A549 (cell line): ENCODE measurements around the gene PALS1. TPM values are rescaled to one million over a fixed set of nuclear protein-coding genes. Genes with fewer than 3 reads are reported as not detected.

ENCODE experiments used
- ATAC-seq, 2 experiments: fragments of 200-7000 bp in 1 of 2; fragments of >200 bp in 1 of 2; cut with Nextera tagmentation in 1 of 2; cut with Tn5 transposase in 1 of 2; 3 replicates each; pipeline versions ENCODE4 v1.8.0 to v1.9.1; 2018 to 2020; ENCODE audit warnings: mild to moderate bottlenecking in 1 of 2, moderate library complexity in 1 of 2
- CTCF ChIA-PET: fragments of 300-600 bp; sonication (Branson Sonifier 250); formaldehyde crosslinking; extraction: SDS; loops from one replicate; lab custom pipeline; 2021; ENCODE audit warnings: antibody characterized with exemption, inconsistent platforms; lab: Yijun Ruan, JAX
- POLR2A ChIA-PET: fragments of 350-600 bp; formaldehyde crosslinking; extraction: SDS; loops from one replicate; lab custom pipeline; 2021; ENCODE audit warnings: antibody characterized with exemption, inconsistent platforms; lab: Yijun Ruan, JAX
- DNase-seq, 2 experiments: peaks; one replicate each; pipeline versions ENCODE4 v3.0.0 to v3.0.0-alpha.2; 2011 to 2016; ENCODE audit warnings: low read depth in 1 of 2, low spot score in 1 of 2
- FAIRE-seq: peaks from 2 replicates; lab custom pipeline; 2011; peaks lifted over from hg19 to GRCh38; lab: Jason Lieb, UNC
- H3K27ac ChIP-seq, 2 experiments: fragments of >200 bp; sonication (Bioruptor Twin); formaldehyde crosslinking; 3 replicates each; pipeline ENCODE4 v1.5.1; 2016 to 2017
- H3K4me1 ChIP-seq: fragments of >200 bp; sonication (Bioruptor Twin); formaldehyde crosslinking; 3 replicates; pipeline ENCODE4 v1.6.1; 2016
- H3K4me2 ChIP-seq: fragments of >200 bp; sonication (Bioruptor Twin); formaldehyde crosslinking; 3 replicates; pipeline ENCODE4 v1.6.1; 2016
- H3K4me3 ChIP-seq: fragments of >200 bp; sonication (Bioruptor Twin); formaldehyde crosslinking; 3 replicates; pipeline ENCODE4 v1.5.1; 2016
- H3K9me3 ChIP-seq: fragments of >200 bp; sonication (Bioruptor Twin); formaldehyde crosslinking; 3 replicates; pipeline ENCODE4 v1.6.1; 2016
- ATOH8 ChIP-seq: fragments of 250-450 bp; sonication (Bioruptor Pico); IDR thresholded peaks from 2 replicates; pipeline ENCODE4 v1.5.0; 2020; ENCODE audit warnings: low read depth, mild to moderate bottlenecking, moderate library complexity
- BCL3 ChIP-seq: fragments of >200 bp; sonication (Bioruptor Twin); formaldehyde crosslinking; IDR thresholded peaks from 3 replicates; pipeline ENCODE4 v1.6.1; 2016
- CBX2 ChIP-seq: fragments of 200-600 bp; sonication (generic); IDR thresholded peaks from 2 replicates; pipeline ENCODE4 v1.6.1; 2016; ENCODE audit warnings: low read depth, mild to moderate bottlenecking, borderline replicate concordance
- CBX8 ChIP-seq: fragments of 200-600 bp; sonication (generic); IDR thresholded peaks from 2 replicates; pipeline ENCODE4 v1.6.1; 2016
- CEBPB ChIP-seq, 2 experiments: fragments of >200 bp in 1 of 2; sonication (Bioruptor Twin) in 1 of 2; formaldehyde crosslinking in 1 of 2; IDR thresholded peaks; 2 replicates each; pipeline ENCODE4 v1.6.1; 2012 to 2016
- E2F6 ChIP-seq: IDR thresholded peaks from 2 replicates; pipeline ENCODE4 v1.6.1; 2012; ENCODE audit warnings: low read depth, borderline replicate concordance
- FOSL2 ChIP-seq, 2 experiments: fragments of 450-650 bp in 1 of 2; fragments of >200 bp in 1 of 2; sonication (Bioruptor Twin) in 1 of 2; formaldehyde crosslinking; IDR thresholded peaks; 2 replicates each; pipeline versions ENCODE4 v1.5.0 to v1.6.1; 2016 to 2020; ENCODE audit warnings: mild to moderate bottlenecking in 1 of 2, moderate library complexity in 1 of 2
- FOXS1 ChIP-seq: fragments of 250-450 bp; sonication (Bioruptor Pico); IDR thresholded peaks from 2 replicates; pipeline ENCODE4 v1.5.0; 2020; ENCODE audit warnings: mild to moderate bottlenecking, moderate library complexity
- GATA3 ChIP-seq: IDR thresholded peaks from 2 replicates; pipeline ENCODE4 v1.6.1; 2012; ENCODE audit warnings: borderline replicate concordance
- HMGXB4 ChIP-seq: fragments of 250-450 bp; sonication (Bioruptor Pico); IDR thresholded peaks from 2 replicates; pipeline ENCODE4 v1.5.0; 2021; ENCODE audit warnings: mild to moderate bottlenecking, moderate library complexity, borderline replicate concordance
- HOXA7 ChIP-seq: fragments of 250-450 bp; sonication (Bioruptor Pico); IDR thresholded peaks from 2 replicates; pipeline ENCODE4 v1.5.0; 2020; ENCODE audit warnings: mild to moderate bottlenecking, moderate library complexity
- NFE2L2 ChIP-seq: fragments of 150-350 bp; conservative IDR thresholded peaks from 2 replicates; pipeline ENCODE4 v1.6.1; 2014; ENCODE audit warnings: low read length
- NPAS2 ChIP-seq: fragments of 250-450 bp; sonication (Bioruptor Pico); IDR thresholded peaks from 2 replicates; pipeline ENCODE4 v1.8.0; 2022; ENCODE audit warnings: mild to moderate bottlenecking, moderate library complexity, borderline replicate concordance
- PBX3 ChIP-seq: IDR thresholded peaks from 2 replicates; pipeline ENCODE4 v1.6.1; 2012
- PHF8 ChIP-seq: fragments of 200-600 bp; sonication (generic); IDR thresholded peaks from 2 replicates; pipeline ENCODE4 v1.6.1; 2016; ENCODE audit warnings: low read depth, mild to moderate bottlenecking, antibody characterized with exemption, moderate library complexity, borderline replicate concordance
- POLR2A ChIP-seq: IDR thresholded peaks from 2 replicates; pipeline ENCODE4 v1.6.1; 2012; ENCODE audit warnings: mild to moderate bottlenecking, low read length
- RAD21 ChIP-seq, 2 experiments: fragments of >200 bp in 1 of 2; sonication (Bioruptor Twin) in 1 of 2; formaldehyde crosslinking in 1 of 2; IDR thresholded peaks in 1 of 2; conservative IDR thresholded peaks in 1 of 2; 2 replicates in 1 of 2; 3 replicates in 1 of 2; pipeline ENCODE4 v1.6.1; 2012 to 2018; ENCODE audit warnings: inconsistent platforms in 1 of 2
- RCOR1 ChIP-seq: fragments of 150-350 bp; IDR thresholded peaks from 2 replicates; pipeline ENCODE4 v1.6.1; 2014; ENCODE audit warnings: antibody characterized with exemption, low read length, low read depth
- SMC3 ChIP-seq: fragments of >200 bp; sonication (Bioruptor Twin); formaldehyde crosslinking; IDR thresholded peaks from 3 replicates; pipeline ENCODE4 v1.6.1; 2018; ENCODE audit warnings: inconsistent platforms
- TFCP2L1 ChIP-seq: fragments of 250-450 bp; sonication (Bioruptor Pico); IDR thresholded peaks from 2 replicates; pipeline ENCODE4 v1.5.0; 2021; ENCODE audit warnings: mild to moderate bottlenecking
- TP53 ChIP-seq: fragments of 250-450 bp; sonication (Bioruptor Pico); IDR thresholded peaks from 2 replicates; pipeline ENCODE4 v1.5.0; 2021; ENCODE audit warnings: mild to moderate bottlenecking, moderate library complexity
- USF2 ChIP-seq: fragments of 450-650 bp; IDR thresholded peaks from 2 replicates; pipeline ENCODE4 v1.6.1; 2014; ENCODE audit warnings: antibody characterized with exemption
- ZNF302 ChIP-seq: fragments of 250-450 bp; sonication (Bioruptor Pico); IDR thresholded peaks from 2 replicates; pipeline ENCODE4 v1.9.0; 2021; ENCODE audit warnings: inconsistent platforms, mild to moderate bottlenecking, moderate library complexity
- ZSCAN20 ChIP-seq: fragments of 250-450 bp; sonication (Bioruptor Pico); IDR thresholded peaks from 2 replicates; pipeline ENCODE4 v1.8.0; 2022; ENCODE audit warnings: mild to moderate bottlenecking, moderate library complexity
- WGBS: methylation state at CpG from one replicate; pipeline ENCODE4 v1.1.6; 2017; ENCODE audit errors: missing lambda C conversion rate; 5-methylcytosine and 5-hydroxymethylcytosine counted together
- polyA plus RNA-seq, 4 experiments: library from polyadenylated mRNA; depleted of rRNA in 3 of 4; stranded (reverse); fragments of >200 nt; fragmentation: RNase III in 1 of 4; extraction: RNeasy Plus Mini Kit Qiagen cat#74134 plus additional on column Dnase treatment in 1 of 4; gene quantifications; 2 replicates in 3 of 4; 3 replicates in 1 of 4; pipeline ENCODE4 v1.2.3, GENCODE V29; 2011 to 2017

The PALS1 gene
- polyA plus RNA-seq, 2 of the 4 experiments (the other 2 are of a cell fraction): 23.4 to 32.6 TPM

GRCh38 chr14:67218126-67218525, 23.1 kb upstream of the PALS1 start:
- TF ChIP-seq RAD21 (conservative IDR thresholded peaks at IDR 0.05 in 1 of 2, IDR thresholded peaks at IDR 0.05 in 1 of 2) (no peak), POLR2A (no peak), PBX3 (no peak), HOXA7 (CRISPR knock-in tag) (no peak), NPAS2 (CRISPR knock-in tag) (no peak), ZSCAN20 (no peak), TP53 (CRISPR knock-in tag) (no peak), E2F6 (no peak), FOXS1 (CRISPR knock-in tag) (no peak), SMC3 (no peak), TFCP2L1 (no peak), CBX2 (no peak), BCL3 (no peak), CEBPB (IDR thresholded peaks at IDR 0.05) (no peak), USF2 (no peak), NFE2L2 (no peak), CBX8 (no peak)
- no peak for FAIRE-seq
- Histone ChIP-seq H3K4me3 (no peak overlapping the region), H3K9me3 (no peaks in the 10 kb centered on the region), H3K4me1 (peaks cover 10% of the 10 kb centered on the region), H3K4me2 (no peak overlapping the region), H3K27ac (no peak overlapping the region)
- no peak for ATAC-seq
- POLR2A ChIA-PET: no interaction called here
- 8% methylated on average over 2 of the region's 2 CpGs for WGBS
- DNase-seq: no peak
- CTCF ChIA-PET: no interaction called here

GRCh38 chr14:67221248-67221981, 19.8 kb upstream of the PALS1 start:
- 35% methylated on average over 6 of the region's 6 CpGs for WGBS
- CTCF ChIA-PET: interaction anchor here (0.6 to 1.2 kb wide), 3 partner anchors 34 to 291 kb away, joined by 3 read pairs; no protein-coding TSS in a partner anchor
- DNase-seq (peak in 1 of 2 experiments; percentile 29), ATAC-seq (peak in 1 of 2 experiments; percentile 73; a peak in 4 of 6 replicates), FAIRE-seq (peak; percentile 83)
- Histone ChIP-seq H3K4me1 (peaks cover 10% of the 10 kb centered on the region), H3K27ac (peak overlapping the region in 1 of 2 experiments; percentile 12; a peak in 1 of 6 replicates), H3K4me2 (peak overlapping the region; percentile 22), H3K9me3 (no peaks in the 10 kb centered on the region), H3K4me3 (no peak overlapping the region)
- POLR2A ChIA-PET: no interaction called here
- TF ChIP-seq ZNF302 (CRISPR knock-in tag): no peak
- TF ChIP-seq ATOH8: no peak
- TF ChIP-seq GATA3: peak; percentile 61; the same call in 1 of the 2 replicates
- no peak for TF ChIP-seq HMGXB4 (CRISPR knock-in tag)
- TF ChIP-seq RCOR1: no peak
- no peak for TF ChIP-seq PHF8
- no peak for TF ChIP-seq ZSCAN20
- TF ChIP-seq FOSL2 (IDR thresholded peaks at IDR 0.05): no peak
- TF ChIP-seq FOSL2 (CRISPR knock-in tag; IDR thresholded peaks at IDR 0.05): 0 out of 2 replicates have a peak, but pooled peaks have one; percentile 6
- TF ChIP-seq USF2: no peak
